Measurements from ENCODE around the gene PAPSS2.
"Not testable (repeated sequence)": the region's sequence is repeated elsewhere in the genome, so short reads cannot be mapped to it uniquely, and the experiment has no call there.

Gene PAPSS2

DNA sequence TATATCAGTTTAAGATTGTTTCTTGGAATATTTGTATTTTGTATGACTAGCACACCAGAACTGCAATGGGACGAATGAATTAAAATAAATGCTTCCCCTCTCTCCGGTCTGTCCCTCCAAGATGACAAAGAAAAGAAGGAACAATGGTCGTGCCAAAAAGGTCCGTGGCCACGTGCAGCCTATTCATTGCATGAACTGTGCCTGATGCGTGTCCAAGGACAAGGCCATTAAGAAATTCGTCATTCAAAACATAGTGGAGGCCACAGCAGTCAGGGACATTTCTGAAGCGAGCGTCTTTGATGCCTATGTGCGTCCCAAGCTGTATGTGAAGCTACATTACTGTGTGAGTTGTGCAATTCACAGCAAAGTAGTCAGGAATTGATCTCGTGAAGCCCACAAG, 17.2 kb upstream of the PAPSS2 start:
- DNase-seq, result no peak

DNA sequence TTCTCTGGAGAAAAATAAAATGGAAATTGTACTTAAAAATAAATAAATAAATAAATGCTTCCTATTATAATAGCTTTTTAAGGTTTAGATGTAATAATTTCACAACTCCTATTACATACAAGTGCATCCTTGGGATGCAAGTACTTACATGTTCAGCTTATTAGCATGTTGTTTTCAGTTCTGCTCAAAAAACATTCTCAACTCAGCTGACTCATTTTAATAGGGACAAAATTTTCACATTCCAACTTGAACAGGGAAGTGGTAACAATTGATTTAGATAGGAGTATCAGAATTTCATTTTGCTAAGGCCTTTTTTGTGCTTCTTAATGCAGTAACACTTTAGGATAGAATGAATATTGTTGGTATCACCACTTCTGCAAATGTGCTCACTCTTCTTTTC, 16.7 kb upstream of the PAPSS2 start:
- DNase-seq, result no peak

DNA sequence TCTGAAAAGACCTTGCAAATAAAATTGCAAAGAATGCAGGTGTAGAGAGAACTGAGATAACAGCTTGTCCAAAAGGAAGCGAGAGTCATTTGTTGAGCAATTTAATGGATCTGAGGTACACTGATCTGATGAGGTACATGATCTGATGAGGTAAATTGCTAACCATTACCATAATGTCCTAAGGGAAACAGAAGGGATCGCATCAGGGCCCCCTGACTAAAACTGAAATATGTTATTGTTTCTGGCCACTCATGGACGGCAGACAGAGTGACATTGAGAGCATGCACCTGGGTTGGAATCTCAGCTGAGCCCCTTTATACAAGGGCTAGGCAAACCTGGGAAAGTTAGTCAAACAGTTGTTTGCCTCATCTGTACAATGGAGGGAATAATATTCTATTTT, 15.8 kb upstream of the PAPSS2 start:
- DNase-seq, result no peak

DNA sequence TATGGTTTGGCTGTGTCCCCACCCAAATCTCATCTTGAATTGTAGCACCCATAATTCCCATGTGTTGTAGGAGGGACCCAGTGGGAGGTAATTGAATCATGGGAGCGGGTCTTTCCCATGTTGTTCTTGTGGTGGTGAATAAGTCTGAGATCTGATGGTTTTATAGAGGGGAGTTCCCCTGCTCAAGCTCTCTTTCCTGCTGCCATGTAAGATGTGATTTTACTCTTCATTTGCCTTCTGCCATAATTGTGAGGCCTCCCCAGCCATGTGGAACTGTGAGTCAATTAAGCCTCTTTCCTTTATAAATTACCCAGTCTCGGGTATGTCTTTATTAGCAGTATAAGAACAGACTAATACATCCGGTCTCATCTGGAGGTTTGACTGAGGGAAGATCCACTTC, 15.2 kb upstream of the PAPSS2 start:
- not testable (repeated sequence) for DNase-seq

DNA sequence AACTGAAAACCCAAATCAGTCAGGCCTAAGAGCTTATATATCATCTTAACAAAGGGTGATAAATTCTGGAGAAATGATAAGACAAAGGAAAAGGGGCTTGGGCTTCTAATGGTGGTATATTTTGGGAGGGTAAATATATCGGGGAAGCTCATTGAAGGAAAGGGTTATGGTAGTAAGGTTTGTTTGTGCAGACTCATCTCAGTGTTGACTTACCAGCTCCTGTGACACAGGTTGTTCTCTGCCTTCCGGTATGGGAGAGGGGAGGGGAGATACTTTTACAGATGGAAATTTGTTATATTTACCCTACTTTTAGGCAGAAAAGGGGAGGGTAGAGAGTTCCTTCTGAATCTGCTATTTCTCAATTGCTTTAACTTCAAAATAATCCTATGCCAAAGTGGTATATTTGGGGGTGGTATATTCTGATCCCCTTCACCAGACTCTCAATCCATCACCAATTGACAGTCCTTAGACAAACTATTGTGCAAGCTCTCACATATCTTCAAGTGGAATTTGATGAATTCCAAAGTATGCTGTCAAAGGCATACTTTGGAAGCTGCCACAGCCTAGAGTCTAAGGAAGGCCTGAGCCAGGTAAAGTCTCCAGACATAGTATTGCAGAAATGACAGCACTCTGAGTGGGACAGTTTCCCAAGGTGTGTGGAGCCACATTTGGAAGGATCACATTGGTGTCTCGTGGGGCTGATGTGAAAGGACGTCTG, 13.3 kb upstream of the PAPSS2 start:
- DNase-seq, result no peak

DNA sequence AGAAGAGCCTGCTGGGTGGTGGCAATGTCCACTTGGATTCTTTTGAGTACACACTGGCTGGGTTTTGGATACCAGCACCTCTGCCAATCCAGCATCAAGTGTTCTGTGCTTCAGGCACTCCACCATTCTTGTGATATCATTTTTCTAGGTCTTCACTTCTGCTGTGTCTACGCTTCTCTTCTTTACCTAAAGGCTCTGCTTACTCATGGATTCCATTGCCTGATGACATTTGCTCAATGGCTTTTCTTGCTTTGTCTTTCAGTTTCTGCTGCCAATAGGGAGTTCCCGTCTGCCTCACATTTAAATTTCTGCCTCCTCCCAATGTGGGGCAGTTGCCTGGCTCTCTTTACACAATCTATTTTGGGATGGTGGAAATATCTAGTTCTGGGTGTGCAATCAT, 12.7 kb upstream of the PAPSS2 start:
- DNase-seq, result no peak

DNA sequence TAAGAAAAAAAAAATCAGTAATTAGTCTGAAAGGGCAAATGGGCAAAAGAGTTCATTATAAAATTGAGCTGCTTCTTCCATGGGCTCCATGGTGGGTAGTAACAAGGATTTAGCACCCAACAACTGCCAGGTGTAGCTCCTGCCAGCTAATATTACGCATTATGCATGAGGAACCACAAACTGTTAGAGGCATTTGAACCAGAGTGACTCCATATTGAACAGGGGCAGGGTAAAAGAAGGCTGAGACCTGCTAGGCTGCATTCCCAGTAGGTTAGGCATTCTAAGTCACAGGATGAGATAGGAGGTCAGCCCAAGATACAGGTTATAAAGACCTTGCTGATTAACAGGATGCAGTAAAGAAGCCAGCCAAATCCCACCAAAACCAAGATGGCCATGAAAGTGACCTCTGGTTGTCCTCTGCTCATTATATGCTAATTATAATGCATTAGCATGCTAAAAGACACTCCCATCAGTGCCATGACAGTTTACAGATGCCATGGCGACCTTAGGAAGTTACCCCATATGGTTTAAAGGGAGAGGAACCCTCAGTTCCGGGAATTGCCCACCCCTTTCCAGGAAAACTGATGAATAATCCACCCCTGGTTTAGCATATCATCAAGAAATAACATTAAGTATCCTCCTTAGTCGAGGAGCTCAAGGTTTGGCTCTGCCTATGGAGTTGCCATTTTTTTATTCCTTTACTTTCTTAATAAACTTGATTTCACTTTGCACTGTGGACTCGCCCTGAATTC, 8.7 kb upstream of the PAPSS2 start:
- DNase-seq, result no peak

DNA sequence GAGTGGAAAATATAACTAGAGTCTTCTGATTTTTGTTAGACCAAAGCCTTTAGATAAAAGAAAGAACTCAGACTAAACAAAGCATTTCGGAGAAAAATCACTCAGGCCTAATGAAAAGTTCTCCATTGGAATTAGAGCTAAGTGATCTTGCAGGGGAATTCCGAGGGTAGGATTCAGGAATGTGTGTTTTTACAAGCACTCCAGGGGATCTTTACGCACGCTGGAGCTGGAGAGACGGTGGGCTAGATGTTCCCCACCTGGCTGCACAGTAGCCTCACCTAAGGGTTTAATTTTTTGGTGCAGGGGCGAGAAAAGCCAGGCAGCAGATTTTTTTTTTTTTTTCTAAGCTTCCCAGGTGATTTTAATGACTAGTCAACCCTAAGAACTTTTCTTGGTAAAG, 7.9 kb upstream of the PAPSS2 start:
- no peak for DNase-seq

DNA sequence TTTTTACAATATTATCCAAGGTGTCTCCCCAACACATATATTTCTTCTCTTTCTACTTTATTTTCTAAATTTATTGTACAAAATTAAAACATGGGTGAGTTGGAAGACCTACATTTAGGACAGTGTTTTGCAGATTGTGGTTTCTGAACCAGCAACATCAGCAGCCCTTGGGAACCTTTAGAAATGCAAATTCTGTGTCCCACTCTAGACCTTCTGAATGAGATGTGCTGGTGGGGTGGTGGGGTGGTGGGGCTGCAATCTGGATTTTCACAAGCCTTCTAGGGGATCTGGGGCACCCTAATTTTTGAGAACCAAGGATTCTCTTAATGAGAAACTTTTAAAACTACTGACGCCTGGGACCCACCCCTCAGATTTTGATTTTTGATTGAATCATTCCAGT, 7.4 kb upstream of the PAPSS2 start:
- no peak for DNase-seq

DNA sequence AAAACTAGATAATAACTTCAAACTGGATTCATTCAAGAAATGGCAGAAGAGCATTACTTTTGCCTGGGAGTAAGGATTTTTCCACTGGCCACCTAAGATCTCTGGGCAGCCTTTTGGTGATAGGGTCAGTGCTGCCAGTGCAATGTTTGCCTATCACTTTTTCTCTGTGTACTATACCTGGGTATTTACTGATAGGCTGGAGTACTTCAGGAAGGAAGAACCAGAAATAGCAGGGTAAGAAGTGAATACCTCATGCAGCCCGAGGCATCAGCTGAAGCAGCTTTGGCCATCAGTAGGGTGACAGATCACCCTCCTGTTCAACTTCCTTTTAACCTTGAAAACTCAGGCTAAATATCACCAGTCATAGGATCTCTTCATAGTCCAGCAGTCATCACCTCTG, 5.5 kb upstream of the PAPSS2 start:
- DNase-seq, result no peak

DNA sequence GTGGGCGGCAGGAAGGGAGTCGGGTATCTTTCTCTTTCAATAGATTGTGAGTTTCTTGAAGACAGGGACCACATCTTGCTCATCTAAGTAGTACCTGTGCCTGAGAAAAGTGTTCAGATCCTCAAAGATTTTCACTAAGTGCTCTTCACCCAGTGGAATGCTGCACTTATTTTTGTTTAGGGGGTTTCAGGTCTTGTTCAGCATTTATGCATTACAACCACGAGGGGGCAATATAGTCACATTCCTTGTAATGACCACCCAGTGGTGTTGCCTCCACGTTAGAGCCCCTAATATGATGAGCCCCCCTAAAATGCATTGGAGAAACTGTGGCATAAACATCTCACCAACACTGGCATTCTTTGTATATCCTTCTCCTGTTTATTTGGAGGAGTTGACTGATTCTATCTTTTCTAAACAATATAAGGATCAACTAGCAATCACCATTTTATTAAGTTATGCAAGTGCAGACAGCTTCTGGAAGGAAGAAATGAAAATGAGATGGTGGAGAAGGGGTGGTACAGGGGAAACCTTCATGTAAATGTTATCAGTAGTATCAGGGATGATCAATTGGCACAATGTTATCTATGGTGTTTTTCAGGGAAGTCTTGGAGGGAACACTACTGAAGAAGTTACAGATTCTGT, 3.1 kb upstream of the PAPSS2 start:
- DNase-seq, result peak in 1 of 56 donors; percentile 16

DNA sequence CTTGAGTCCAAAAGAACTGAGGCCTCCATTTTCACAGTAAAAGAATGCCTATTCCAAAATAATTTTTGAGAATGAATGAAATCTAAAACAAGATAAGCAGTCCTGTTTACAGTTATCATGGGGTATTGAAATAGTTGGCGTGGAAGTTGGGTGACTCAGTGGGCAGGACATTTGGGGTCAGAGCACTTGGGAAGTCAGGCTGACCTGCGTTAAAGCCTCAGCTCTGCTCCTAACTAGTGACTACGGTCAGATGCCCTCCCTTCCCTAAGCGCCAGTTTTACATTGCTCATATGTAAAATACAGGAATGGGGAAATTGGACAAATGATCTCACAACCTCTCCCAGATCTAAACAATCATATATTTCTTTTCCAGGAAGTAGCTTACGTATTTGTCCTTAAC, 2.3 kb upstream of the PAPSS2 start:
- no peak for DNase-seq

DNA sequence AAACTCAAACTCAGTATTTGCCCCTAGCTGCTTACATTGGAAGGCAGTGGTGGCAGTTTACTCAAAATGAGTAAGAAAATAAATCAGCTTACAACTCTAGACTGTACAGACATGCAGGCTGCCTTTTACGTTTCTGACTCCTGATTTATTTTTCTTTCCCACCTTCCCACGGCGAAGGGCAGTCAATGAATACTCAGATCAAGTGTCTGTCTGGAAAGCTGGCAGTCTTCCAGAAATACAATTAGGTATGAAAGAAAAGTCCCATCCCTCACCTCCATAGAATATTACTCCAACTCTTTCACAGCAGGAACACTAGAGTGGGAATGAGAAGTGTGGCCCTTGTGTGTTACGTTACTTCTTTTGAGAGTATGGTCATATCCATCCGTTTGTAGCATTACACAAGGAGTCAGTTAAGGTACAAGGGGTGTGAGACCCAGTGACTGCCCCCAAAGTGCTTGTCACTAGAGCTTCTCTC, 1.3 kb upstream of the PAPSS2 start:
- DNase-seq, result no peak

DNA sequence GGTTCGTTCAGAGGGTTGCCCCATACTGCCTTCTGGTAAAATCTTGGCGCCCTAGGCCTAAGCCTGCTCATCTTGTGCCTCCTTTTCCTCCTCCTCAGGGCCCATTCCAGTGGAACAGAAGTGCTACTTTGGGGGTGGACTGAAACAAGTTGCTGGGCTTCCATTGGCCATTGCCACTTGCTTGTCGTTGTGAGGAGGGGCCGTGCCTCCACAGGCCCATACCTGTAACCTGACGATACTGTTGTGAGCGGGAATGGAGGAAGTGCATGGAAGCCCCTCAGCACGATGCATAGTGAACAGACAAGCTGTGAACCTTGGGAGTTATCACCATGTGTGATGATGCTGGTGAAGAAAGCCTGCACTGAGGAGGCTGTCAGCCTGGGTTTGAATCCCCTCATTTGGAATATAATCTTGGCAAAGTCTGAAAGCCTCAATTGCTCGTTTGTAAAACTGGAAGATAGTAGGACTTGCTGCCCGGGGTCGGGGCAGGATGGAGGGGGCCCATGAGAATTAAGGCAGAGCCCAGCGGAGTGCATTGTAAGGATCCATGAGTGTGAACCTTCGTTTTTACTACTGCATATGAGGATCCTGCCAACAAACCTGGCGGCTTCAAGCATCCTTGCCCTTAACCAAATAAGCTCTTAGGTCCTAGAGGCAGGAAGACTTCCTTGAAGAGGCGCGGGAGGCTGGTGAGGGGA, 671 bp upstream of the PAPSS2 start:
- no peak for DNase-seq

DNA sequence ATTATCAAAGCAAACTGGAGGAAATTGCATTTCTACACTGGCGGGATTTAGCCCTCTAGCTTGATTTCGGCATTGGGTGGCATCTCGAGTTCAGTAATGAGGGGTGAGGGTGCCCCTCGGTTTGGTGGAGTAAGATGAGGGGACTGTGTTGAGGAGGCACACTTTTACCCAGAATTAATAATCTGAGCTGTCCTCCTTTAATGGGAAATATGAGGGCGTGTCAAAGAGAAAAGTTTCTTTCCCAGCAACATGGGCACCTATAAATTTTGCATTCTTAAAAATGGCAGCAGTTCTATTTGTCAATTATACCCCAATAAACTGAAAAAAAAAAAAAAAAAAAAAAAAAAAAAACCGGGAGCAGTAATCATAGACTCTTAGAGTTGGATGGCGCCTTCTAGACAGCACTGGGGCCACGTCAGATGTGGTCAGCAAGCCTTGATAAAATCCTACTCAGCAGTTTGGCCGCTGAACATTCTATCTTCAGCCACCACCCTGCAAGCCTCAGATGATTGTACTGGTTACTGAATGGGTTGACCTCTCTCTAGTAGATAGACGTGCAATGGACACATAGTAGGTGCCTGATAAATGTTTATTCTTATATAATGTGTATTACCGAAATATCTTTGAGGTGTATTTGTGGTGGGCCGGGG, 931 bp downstream of the PAPSS2 start:
- DNase-seq, result no peak

DNA sequence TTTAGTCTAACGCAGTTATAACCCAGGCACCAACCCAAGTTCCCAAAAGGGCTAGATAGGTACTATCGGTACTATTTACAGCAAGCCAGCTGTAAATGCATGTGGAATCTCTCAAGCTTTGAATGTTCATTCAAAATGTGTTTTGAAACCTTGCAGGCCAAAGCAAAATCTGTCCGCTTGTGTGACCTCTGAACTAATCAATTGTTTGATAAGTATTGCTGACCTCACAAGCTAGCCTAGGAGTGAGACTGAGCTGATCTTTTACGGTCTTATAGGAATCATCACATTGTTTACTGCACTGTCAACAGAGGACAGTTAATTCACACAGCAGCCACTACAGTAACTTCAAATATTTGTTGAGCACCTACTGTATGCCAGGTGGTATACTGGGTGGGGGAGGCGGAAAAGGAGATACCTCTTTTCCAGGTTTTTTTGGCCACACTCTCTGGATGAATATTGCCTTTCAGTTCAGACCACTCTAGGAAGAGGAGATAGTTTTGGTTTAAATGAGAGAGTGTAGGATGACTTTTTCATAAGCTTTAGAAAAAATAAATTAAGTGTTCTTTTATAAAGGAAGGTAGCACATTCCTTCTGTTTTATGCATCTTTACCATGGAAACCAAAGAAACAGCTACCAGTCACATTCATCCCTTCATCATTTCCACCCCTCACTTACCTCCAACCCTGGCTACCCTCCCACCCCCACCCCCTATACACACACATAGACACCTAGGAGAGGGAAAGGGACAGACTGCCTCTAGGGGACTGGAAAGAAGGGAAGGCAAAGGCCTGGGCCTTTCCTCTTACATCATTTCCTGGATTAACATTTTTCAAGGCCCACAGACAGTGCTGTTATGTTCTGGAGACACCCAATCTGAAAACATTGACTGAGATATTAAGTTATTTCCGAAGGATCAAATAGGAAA, 2.4 kb downstream of the PAPSS2 start:
- DNase-seq, result no peak

DNA sequence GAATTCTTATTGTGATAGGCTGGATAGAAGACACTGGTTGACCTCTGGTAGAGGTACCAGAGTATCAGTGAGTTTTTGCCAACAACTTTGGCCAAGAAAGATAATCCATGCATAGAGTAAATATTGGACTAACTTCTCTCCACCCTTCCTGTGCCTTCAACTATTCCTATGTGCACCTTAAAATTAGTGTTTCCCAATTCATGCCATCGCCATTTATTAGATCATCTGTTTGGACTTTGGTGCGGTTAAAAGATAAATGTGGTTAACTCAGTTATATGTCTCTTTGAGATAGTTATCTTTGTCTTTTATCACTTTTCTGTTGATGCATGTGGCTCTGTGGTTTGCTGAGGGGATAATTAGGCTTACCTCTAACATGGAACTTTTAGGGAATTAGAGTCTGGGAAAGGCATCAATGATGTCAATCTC, 4.6 kb downstream of the PAPSS2 start:
- no peak for DNase-seq

DNA sequence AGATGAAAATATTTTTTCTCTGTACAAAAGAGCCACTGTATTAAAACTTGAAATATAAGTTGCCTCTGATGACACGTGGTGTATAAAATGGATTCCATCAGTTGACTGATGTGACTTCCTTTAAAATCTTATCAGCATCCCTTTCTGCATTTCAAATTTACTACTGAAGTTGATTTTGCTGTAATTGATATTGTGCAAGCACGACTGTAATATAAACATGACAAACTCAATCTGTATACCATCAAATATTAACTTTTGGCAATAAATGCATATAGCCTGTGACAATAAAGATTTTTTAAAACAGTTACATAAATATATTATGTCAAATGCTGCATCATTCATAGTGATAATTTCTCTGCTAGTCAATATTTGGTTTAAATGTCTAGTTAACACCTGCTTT, 7.8 kb downstream of the PAPSS2 start:
- no peak for DNase-seq

DNA sequence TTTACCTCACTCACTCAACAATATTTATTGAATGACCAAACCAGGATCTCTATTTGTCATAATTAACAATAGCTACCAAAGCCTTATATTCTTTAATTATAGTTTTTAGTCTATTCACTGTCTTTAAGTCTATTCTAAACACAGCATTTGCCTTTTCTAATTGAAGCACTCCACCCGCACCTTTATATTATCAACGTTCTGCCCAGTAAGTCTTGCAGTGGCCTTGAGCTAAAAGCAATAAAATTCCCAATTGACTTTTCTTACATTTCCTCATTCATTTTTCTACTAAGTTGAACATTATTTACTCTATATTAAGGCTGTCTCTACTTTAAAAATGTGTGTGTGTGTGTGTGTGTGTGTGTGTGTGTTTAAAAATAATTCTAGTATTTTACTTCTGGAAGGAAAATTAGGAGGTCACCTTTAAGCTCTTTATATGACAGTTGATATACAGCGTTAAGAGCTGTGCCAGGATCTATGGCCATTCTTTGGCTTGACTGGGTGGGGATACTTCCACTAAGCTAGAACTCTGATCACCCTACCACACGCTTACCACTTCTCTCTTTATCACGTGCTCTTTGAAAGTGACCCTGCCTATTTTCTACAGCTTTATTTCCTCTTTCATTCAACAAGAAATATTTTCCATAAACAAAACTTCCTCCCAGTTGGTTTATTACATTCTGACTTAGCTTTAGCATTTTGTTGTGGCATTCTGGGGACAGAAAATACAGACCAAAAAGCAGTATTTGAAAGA, 8.8 kb downstream of the PAPSS2 start:
- no peak for DNase-seq

DNA sequence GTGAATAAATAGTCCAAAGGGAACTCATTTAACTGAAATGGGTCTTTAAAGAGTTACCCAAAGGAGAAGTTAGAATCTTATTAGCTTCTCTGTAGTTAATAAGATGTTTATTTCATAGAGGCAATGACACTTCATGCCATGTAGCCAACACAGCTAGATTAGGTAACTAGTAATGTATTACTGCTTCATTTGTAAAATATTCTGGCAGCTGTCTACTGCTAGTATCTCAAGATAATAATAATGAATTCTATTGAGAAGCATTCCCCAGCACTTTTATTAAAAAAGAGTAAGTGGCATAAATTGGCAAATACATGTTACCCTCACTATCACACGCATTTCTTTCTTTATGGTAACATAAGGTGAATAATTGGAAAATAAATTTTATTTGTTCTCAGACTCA, 10.1 kb downstream of the PAPSS2 start:
- DNase-seq, result no peak
